NCI-H2227 treated with DMSO at 0.1 percent for 48 hours (cell line): ENCODE results near the gene VCL.
A peak's percentile ranks its signal among the peaks of the same experiment; 100 is the strongest.
"Not testable (repeated sequence)": the region's sequence is repeated elsewhere in the genome, so short reads cannot be mapped to it uniquely, and the experiment has no call there.

Experiments used
- DNase-seq: peaks from one replicate; lab custom pipeline; 2025; lab: John Stamatoyannopoulos, UW

Gene VCL

DNA sequence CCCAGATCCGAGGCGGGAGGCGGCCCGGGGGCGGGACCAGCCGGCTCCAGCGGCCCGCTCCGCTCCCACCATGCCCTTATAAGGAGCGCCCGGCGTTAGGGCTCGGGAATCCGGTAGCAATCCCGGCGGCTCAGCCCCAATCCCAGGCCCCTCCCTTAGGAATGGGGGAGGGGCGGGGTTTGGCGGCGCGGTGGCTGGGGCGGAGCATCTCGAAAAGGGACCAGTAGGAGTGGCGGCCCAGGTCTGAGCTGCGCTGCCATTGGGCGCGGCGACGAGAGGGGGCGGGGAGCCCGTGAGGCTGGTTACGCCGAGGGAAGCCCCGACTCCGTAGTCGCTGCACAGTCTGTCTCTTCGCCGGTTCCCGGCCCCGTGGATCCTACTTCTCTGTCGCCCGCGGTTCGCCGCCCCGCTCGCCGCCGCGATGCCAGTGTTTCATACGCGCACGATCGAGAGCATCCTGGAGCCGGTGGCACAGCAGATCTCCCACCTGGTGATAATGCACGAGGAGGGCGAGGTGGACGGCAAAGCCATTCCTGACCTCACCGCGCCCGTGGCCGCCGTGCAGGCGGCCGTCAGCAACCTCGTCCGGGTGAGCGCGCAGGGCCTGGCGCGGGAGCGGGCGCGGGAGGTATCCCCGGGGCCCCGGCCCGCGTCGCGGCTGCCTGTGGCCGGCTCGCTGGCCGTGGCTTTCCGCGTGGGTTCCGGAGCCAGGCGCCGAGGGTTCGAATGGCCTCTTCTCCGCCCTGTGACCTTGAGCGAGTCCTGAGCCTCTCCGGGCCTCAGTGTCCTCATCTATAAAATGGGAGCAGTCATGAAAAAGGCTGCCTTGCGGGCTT is at the start of gene VCL:
Gene VCL, plus strand, starts transcription at position 330 of the 836 bp plus-strand sequence. Its CDS starts 92 bp downstream, at position 422.
- peak; percentile 93 for DNase-seq

DNA sequence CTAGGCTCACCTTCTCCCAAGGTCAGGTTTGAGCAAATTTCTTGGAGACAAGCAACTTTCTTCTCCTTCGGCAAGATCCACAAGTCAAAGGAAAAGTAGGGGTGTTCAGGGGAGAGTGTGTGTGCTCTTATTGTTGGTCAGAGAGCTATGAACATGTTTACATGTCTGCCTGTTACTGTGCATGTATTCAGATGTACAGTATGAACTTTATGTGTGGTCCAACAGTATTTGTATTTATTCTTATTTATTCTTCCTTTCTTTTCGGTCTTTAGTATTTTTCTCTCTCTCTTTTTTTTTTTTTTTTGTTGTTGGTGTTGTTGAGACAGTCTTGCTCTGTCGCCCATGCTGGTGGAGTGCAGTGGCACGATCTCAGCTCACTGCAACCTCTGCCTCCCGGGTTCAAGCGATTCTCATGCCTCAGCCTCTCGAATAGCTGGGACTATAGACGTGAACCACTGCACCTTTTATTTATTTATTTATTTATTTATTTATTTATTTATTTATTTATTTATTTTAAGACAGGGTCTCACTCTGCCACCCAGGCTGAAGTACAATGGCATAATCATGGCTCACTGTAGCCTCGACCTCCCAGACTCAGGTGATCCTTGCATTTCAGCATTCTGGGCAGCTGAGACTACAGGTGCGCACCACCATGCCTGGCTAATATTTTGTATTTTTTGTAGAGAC is 48.8 kb upstream of the VCL start:
- DNase-seq, result no peak

DNA sequence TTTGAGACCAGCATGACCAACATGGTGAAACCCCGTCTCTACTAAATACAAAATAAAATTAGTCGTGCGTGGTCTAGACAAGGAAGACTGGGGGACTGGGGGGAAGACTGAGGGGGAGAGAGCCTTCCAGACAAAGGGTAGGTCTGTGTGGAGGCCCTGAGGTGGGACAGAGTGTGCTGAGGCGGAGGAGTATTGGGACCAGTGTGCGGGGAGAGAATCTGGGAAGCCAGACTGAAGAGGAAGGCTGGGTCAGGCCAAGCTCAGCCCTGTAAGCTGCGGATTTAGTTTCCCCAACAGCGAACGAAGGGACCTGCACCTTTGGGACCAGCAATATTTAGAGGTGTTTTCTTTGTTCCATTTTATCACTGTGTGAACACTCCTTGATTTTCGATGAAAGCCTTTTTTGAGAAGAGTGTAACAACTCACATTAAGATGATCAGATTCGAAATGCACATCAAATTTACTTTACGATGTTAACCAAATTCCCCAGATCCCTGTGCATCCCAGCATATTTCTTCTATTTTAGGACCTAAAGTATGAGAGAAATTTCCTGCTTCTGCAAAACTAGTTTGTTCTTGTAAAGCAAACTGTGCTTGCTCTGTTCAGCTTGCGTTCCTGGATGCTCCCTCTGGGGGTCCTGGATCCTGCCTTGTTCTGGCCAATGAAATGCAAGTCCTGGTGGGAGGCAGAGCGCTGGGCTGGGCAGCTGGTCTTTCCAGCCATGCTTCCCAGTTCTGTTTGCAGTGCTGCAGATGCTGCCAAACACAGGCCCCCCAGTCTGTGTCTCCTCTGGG is 47.6 kb upstream of the VCL start:
- no peak for DNase-seq

DNA sequence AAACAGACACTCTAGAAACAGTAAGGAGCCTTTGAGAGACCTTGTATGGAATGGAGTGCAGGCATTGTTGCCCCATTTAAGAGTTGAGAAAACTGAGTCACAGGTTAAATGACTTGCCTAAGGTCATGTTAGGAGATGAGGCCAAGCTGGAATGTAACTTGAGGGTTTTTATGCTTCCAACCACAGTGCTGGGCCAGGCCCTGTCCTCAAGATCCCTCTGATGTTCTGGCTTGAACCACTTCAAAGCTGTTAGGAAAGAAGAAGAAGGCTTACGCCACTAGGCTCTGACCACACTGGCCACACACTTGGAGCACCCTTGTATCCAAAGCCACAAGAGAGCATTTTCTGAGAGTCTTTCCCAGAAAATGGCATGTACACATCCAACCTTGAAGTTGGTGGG is 44.3 kb upstream of the VCL start:
- DNase-seq, result no peak

DNA sequence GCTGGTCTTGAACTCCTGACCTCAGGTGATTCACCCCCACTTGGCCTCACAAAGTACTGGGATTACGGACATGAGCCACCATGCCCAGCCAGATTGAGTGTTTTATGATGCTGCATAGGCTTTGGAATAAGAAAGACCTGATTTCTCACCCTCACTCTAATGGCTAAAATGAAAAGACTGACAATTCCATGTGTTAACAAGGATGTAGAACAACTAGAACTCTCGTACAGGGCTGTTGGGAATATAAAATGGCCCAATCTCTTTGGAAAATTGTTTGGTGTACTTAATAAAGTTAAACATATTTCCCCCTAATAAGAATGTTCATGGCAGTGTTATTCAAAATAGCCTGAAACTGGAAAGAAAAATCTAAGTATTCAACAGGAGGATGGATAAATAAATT is 43.2 kb upstream of the VCL start:
- DNase-seq, result no peak

DNA sequence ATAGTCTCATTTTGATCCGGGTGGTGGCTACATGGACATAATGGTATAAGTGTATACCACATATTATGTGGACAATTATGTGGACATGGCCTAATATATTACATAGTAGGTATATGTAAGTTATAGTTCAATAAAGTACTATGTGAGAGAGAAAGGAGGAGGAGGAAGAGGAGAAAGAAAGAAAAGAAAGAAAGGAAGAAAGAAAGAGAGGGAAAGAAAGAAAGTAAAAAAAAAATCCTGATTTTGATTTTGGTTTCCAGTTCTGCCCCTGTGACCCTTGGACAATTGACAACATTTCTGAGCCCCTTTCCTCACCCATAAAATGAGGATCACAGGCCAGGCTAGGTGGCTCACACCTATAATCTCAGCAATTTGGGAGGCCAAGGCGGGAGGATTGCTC is 42.2 kb upstream of the VCL start:
- no peak for DNase-seq

DNA sequence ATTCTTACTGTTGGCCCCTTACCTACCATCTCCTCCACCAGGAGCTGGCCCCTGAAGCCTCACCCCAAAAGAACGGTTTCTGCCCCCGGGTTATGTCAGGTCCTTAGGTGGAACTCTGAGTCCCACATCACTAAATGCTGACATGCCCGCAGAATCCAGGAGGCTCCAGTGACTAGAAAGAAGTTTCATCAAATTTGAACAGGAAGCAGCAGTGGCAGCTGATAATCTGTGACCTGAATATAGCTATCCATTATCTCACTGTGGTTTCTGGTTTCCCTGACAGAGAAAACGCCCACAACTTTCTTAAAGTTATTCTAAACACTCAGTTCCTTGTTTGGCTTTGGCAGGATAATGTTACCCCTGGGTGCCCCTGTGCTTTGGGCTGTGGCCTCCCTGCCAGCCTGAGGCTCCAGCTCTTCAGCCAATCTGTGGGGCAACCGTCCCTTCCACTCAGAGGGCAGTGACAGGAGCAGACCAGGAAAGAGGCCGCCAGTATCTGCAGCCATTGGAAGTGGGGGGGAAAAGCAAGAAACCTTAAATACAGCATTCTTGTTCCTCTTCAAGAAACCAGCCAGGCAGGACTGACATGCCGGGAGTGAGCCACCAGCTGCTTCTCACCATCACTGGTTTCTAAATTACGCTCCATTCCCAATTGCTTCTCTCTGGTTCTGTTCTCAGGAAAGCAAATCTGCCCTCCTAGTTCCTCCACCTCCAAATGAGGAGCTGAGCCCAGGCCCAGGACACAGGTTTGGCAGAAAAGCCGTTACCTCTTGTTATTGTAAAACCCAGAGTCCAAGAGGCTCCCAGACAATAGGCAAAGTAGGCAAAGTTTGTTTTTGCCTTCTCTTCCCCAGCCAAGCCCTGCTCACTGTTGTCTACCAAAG is 41.2 kb upstream of the VCL start:
- DNase-seq, result no peak

DNA sequence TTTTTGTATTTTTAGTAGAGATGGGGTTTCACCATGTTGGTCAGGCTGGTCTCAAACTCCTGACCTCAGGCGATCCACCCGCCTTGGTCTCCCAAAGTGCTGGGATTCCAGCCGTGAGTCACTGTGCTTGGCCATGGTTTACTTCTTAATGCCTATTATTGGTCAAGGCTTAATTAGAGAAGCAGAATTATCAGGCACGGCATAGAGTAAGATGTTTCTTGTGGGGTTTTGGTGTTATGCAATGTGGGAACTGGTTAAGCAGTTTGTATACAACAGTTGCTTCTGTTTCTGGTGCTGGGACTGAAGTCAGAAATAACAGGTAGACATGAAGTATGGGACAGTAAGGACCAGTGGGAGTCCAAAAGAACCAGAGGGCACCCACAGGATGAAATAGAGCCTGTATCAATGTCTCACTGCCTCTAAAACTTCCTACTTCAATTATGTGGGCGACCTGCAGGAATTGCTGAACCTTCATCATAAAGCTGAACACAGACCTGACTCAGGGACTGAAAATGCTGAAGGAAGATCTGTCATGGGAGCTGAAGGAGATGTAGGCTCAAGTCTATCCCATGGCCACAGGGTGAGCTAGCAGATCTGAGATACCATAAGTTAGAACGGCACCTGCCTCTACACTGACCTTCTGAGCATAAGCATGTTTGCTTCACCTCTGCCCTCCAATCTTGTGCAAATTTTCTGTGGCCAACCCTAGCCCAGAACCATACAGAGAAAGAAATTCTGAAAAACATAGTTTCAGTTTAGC is 38.3 kb upstream of the VCL start:
- no peak for DNase-seq

DNA sequence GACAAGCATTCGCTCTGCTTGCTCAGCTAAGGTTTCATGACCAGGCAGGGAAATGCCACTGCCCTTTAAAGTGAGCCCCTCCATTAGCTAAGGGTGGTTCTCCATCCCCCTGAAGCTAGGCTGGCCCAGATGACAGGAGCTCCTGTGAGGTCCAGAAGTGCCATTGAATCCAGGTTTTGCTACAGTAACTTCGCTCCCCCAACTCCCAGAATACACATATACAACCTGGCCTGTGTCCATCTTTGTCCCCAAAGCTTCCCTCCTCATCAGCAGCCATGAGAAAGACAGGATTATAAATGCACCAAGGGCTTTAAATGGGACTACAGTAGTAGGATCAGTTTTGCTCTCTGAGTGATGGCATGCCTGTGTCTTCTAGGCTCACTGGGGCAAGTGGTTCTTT is 35.5 kb upstream of the VCL start:
- DNase-seq, result no peak

DNA sequence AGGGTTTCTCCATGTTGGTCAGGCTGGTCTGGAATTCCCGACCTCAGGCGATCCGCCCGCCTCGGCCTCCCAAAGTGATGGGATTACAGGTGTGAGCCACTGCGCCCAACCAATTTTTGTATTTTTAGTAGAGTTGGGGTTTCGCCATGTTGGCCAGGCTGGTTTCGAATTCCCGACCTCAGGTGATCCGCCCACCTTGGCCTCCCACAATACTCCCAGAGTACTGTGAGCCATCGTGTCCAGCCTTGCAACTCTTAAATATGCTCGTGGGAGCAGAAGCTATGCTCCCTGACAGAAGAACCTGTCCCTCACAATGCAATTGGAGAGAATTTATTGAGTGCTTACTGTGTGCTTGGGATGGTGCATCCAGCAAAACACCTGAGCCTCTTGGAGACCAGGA is 34.4 kb upstream of the VCL start:
- not testable (repeated sequence) for DNase-seq

DNA sequence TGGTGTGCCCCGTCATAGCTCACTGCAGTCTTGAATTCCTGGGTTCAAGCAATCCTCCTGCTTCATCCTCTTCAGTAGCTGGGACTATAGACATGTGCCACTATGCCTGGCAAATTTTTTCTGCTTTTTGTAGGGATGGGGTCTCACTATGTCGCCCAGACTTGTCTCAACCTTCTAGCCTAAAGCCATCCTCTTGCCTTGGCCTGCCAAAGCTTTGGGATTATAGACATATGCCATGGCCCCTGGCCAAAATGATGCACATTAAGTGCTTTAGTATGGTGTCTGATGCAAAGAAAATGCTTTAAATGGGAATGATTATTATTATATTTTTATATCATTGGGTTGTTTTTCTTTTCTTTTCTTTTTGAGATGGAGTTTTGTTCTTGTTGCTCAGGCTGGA is 33.2 kb upstream of the VCL start:
- DNase-seq, result no peak

DNA sequence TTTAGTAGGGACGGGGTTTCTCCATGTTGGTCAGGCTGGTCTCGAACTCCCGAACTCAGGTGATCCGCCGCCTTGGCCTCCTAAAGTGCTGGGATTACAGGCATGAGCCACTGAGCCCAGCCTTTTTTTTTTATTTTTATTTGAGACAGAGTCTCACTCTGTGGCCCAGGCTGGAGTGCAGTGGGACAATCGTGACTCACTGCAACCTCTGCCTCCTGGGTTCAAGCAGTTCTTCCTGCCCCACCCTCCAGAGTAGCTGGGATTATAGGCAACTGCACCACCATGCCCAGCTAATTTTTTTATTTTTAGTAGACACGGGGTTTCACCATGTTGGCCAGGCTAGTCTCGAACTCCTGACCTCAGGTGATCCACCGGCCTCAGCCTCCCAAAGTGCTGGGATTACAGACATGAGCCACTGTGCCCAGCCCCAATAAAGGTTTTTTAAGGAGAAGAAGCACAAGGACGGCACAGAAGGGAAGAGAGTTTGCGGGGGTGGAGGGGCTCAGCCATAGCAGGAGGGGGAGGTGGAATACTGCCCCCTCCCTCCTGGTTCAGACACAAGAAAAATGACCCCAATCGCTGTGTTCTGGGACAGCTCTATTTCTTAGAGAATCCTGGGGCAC is 32.5 kb upstream of the VCL start:
- not testable (repeated sequence) for DNase-seq

DNA sequence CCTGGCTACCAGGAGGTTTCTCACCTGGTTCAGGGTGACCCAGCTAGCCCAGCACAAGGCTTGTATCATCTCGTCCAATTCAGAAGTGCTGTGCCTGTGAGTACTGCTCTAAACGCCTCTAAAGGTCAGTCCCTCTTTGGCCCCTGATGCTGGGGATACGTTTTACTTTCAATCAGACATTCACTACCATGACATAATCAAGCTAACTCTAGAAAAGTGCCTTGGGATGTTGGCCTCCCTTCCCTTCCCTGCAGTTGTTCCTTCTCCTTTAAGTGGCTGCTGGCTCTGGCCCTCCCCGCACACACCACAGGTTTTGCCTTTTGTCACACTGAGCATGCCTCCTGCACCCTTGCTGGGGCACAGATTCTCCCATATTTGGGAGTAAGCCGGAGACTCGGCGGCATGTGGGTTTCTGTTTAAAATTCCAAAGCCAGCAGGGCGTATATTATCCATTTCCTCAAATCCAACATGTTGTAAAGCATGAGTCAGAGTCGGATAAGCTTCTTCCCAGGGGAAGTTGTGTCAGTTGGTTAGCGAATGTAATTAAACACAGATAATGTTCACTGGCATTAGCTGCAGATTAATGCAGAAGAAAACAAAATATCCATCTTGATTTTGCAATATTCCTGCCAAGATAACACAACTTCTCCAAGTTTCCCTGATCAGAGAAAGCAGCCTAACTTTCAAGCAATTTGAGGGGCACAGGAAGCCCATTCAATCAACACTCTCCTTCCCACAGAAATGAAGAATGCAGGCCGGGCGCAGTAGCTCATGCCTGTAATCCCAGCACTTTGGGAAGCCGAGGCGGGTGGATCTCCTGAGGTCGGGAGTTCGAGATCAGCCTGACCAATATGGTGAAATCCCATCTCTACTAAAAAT is 31.8 kb upstream of the VCL start:
- DNase-seq, result no peak

DNA sequence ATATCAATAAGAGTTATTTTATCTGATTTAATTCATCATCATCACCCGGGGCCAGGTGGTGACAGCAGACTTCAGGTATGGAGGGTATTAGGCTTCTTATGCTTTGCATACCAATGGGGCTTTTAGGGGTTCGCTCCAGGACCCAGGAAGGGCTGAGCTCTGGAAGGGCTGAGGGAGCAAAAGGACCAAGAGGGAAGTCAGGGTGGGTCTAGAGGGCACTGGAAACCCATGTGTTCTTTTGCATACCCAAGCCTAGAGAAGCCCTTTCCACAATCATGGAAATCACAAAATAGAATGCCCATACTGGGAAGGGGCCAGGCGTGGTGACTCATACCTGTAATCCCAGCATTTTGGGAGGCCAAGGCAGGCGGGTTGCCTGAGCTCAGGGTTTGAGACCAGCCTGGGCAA is 30.9 kb upstream of the VCL start:
- no peak for DNase-seq

DNA sequence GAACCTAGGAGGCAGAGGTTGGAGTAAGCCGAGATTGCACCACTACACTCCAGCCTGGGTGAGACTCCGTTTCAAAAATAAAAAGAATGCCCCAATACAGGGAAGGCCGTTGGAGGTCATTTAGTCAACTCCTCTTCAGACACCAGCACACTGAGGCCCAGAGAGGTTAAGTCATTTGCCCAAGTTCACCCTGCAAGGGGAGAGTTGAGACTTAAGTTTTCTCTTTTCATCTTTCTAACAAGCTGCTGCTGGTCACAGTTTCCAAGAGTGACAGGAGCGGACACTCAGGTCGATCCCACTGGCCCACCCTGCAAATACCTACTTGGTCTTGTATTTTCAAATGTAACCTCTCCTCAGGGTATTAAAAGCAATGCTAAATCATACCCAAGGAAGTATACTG is 30.4 kb upstream of the VCL start:
- no peak for DNase-seq

DNA sequence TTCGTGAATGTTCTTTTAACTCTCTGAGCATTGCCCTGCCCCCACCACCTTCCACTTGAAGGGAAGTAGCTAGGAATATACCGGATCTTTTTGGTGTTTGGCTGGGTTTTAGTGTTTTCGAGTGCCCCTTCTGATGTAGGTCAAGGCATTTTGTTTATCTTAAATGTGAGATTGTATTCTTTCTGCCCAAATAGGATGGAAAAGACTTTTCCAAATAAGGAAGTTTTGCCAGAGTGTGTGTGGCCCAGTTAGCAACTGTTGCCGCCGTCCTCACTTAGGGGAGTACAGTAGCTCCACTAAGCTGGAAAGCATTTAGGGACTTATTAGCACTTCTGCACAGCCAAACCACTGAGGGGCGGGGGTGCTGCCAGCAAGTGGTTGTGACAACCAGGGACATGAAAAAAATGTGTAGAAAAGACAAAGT is 29.8 kb upstream of the VCL start:
- DNase-seq, result no peak

DNA sequence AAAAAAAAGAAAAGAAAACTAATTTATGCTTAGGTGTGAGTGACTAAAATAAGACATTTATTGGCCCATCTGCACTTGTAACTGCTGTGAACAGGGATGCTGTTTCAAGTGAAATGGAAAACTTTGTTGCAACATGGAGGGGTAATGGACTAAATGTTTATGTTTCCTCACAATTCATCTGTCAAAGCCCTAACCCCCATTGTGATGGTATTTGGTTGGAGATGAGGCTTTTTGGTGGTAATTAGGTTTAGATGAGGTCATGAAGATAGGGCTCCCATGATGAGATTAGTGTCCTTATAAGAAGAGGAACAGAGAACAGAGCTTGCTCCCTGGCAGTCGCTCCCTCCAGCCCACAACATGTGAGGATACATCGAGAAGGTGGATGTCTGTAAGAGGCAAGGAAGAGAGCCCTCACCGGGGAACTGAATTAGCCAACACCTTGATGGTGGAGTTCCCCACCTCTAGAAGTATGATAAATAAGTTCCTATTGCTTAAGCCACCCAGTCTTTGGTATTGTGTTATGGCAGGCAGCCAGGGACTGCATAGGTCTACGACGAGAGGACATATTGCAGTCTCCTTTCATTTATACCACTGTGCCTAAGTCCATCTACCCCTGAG is 28.6 kb upstream of the VCL start:
- DNase-seq, result no peak

DNA sequence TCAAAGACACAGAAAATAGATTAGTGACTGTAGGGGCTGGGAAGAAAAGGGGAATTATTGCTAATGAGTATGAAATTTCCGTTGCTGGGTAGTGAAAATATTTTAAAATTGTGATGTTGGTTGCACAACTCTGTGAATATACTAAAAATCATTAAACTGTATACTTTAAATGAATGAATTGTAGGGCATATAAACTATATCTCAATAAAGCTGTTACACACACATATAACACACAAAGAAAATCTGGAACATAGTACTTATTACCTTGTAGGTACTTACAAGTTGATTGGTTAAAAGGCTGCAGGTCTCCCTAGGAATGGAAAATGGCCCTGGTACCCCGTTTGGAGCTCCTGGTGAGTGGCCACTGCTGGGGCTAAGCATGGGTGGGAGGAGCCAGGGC is 27.1 kb upstream of the VCL start:
- DNase-seq, result no peak
